GM18858 (cell line): ENCODE data around the gene INHBA.

Experiments used
- ATAC-seq: cut with Tn5 transposase; IDR thresholded peaks from one replicate; pipeline ENCODE4 v1.9.1; 2021; ENCODE audit not compliant: unreplicated experiment

Gene INHBA

GRCh38 chr7:41711283-41712064, 8.6 kb upstream of the INHBA start:
- no peak for ATAC-seq

GRCh38 chr7:41710838-41711237, 7.9 kb upstream of the INHBA start:
- ATAC-seq, result no peak

- ATAC-seq, result no peak
These were observed 6.7 kb upstream of the INHBA start for GRCh38 chr7:41709621-41710020.

- no peak for ATAC-seq
These were observed 5.9 kb upstream of the INHBA start for GRCh38 chr7:41708581-41709358.

GRCh38 chr7:41706228-41706930, 3.5 kb upstream of the INHBA start:
- no peak for ATAC-seq

- ATAC-seq, result peak; percentile 94
These were observed 2.4 kb upstream of the INHBA start for GRCh38 chr7:41705109-41705901.

GRCh38 chr7:41701068-41701941, 1.6 kb downstream of the INHBA start:
- ATAC-seq, result no peak

GRCh38 chr7:41700044-41700471, 2.8 kb downstream of the INHBA start:
- ATAC-seq, result no peak

- ATAC-seq, result no peak
These were observed 3.4 kb downstream of the INHBA start for GRCh38 chr7:41699516-41699915.

- ATAC-seq, result no peak
These were observed 4.2 kb downstream of the INHBA start for GRCh38 chr7:41698726-41699125.

GRCh38 chr7:41698114-41698513, 4.8 kb downstream of the INHBA start:
- ATAC-seq, result no peak

- ATAC-seq, result peak; percentile 53
These were observed 6.5 kb downstream of the INHBA start for GRCh38 chr7:41696323-41696916.

GRCh38 chr7:41695661-41696322, 7.1 kb downstream of the INHBA start:
- no peak for ATAC-seq

- no peak for ATAC-seq
These were observed 8.4 kb downstream of the INHBA start for GRCh38 chr7:41694495-41694894.

GRCh38 chr7:41693150-41693997, 9.5 kb downstream of the INHBA start:
- ATAC-seq, result no peak

- ATAC-seq, result no peak
These were observed 10.6 kb downstream of the INHBA start for GRCh38 chr7:41692251-41692650.

- no peak for ATAC-seq
These were observed 11.4 kb downstream of the INHBA start for GRCh38 chr7:41691286-41692190.
